Activated CD8-positive, alpha-beta memory T cell treated with anti-CD3 and anti-CD28 coated beads, Interleukin-2, amount 50 U/mL, for 4 hours (primary cell): ENCODE measurements around the gene DDT.
"Not testable (repeated sequence)": the region's sequence is repeated elsewhere in the genome, so short reads cannot be mapped to it uniquely, and the experiment has no call there.

Experiments used
- DNase-seq: peaks from one replicate; pipeline ENCODE4 v3.0.0-alpha.2; 2020

The DDT gene

DNA sequence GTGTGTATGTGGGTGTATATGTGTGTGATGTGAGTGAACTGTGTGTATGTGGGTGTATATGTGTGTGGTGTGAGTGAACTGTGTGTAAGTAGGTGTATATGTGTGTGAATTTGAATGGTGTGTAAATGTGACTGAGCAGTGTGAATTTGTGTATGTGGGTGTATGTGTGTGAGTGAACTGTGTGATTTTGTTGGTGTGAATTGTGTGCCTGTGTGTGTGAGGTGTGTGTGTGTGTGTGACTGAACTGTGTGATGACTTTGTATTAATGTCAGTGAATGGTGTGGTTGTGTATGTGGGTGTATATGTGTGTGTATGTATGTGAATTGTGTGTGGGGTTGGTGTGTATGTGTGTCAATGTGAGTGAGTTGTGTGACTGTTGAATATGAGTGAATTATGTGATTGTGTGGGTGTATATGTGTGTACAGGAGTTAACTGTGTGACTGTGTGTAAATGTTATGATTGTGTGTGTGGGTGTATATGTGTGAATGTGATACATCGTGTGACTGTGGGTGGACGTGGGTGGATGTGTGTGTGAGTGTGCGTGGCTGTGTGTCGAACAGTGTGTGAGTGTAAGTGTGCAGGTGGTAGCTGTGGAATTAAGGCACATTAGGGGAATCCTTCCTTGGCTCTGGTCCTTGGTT, 12.4 kb upstream of the DDT start:
- not testable (repeated sequence) for DNase-seq

DNA sequence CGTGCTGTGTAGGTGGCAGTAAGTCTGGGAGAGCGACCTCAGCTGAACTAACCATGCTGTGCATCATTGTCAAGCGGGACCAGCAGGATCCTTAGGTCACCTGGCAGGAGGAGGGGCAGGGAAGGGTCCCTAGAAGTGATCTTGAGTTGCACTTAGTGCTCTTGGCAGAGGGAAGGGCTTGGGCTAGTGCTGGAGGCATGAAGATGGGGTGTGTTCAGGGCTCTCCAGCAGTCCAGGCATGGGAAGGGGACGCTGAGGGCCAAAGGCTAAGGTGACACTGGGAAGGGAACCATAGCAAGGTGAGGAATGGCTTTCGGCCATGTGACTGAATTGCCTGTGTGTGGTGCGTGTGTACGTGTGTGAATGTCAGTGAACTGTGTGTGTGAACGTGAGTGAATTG, 11.8 kb upstream of the DDT start:
- not testable (repeated sequence) for DNase-seq

DNA sequence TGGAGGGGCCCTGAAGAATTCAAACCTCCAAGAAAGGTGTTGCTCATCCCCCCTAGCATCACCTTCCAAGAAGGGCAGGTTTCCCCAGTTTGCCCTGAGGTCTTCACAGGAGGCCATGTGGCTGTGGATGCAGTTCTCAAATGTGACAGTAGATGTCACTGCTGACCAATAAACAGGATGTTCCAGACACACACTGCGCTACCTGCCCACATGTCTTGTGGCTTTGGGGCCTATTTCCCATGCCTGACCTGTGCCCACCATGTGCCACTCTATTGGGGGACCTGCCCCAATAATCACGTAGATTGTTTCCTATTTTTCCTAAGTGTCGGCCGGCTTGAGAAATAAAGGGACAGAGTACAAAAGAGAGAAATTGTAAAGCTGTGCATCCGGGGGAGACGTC, 10.2 kb upstream of the DDT start:
- DNase-seq, result no peak

DNA sequence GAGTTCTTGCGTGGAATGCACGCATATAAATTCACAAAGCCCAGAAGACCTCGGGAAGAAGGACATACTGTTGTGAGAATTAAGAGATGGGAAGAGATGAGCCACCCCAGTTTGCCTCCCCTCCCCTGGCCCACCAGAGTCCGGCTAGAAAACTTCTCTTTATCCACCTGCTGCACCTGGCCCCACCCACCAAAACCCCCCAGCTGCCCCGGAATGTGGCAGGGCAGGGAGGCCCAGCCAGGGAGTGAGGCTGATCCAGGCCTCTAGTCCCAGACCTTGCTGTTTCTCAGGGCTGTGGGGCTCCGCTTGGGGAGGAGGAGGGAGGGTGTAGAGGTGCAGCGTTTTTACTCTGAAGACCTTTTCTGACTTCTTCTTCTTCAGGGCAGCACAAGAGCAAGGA, 6.3 kb upstream of the DDT start:
- DNase-seq, result not testable (repeated sequence)

DNA sequence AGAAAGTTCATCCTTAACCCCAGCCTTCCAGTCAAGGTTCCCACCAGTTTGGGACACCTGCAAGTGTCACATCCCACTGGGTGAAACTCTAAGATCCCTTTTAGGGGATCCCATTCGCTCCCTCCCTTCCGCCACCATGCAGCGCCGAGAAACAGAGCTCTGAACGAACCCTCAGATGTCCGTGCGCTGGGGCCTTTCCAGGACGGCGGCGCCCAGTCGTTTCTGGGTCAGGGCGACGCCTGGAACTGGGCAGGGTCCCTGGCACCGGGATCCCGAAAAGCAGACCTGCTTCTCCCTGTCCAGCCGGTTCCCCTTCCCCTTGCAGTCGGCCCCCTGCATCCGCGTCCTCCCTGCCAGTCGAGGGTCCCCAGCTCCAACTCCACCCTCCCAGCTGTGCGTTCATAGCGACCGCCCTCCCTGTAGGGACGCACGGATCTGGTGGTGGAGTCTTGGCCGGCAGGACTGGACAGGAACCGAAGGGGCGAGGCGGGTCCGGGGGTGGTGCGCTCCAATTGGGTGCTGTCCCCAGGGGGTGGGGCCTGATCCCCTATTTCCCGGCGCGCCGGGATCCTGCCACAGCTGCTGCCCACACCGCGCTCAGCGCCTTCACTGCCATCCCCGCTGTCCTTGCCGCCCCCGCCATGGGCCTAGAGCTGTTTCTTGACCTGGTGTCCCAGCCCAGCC, 5.5 kb upstream of the DDT start, which contains the start of gene GSTT2:
GSTT2 (plus strand) TSS at position 578 of the 684 bp plus-strand sequence.
- DNase-seq, result not testable (repeated sequence)

DNA sequence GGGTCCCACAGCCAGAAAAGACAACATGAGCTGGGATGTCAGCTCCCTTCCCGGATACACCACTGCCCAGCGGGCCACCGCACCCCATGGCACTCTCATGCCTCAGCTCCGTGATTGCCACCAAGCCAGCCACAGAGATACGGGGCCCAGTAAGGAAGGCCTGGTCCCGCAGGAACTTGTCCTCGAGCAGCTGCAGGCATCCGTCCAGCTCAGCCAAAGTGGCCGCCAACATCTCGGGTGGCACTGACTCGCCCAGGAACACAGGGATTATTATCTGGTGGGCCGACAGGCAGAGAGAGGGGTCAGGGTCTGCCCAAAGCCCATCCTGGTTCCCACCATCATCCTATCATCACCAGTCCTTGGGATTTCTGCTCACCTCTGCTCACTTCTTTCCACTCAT, 3.1 kb upstream of the DDT start:
- not testable (repeated sequence) for DNase-seq

DNA sequence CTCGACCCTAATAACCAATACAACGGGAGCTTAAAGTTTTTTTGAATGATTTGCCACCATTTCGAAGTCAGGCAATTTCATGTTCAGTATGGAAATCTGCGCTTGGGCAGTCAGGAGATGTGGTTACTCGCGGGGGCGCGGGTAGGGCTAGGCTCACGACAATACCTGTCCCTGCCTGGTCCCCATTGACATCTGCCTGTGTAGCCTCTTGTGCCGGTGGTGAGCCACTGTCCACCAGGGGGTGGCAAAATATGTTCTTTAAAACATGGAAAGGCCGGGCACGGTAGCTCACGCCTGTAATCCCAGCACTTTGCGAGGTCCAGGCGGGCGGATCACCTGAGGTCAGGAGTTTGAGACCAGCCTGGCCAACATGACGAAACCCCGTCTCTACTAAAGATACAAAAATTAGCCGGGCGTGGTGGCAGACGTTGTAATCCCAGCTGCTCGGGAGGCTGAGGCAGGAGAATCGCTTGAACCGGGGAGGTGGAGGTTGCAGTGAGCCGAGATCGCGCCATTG, 653 bp upstream of the DDT start:
- not testable (repeated sequence) for DNase-seq

DNA sequence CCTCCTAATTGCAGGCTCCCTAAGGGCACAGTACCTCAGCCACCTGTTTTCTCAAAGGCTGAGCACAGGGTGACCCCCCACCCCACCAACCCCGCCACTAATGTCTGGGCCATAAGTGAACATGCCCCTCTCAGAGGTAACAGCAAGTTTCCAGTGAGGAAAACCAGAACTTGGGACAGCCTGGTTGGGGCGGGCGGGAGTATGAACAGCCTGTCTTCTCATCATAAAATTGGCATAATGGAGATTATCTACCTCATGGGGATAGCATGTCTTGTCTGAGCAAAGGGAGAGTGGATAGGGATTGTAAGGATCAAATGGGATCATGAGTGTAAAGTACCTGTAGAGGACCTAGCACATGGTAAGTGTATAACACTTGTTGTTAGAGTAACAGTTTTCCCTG, 2.3 kb downstream of the DDT start:
- not testable (repeated sequence) for DNase-seq

DNA sequence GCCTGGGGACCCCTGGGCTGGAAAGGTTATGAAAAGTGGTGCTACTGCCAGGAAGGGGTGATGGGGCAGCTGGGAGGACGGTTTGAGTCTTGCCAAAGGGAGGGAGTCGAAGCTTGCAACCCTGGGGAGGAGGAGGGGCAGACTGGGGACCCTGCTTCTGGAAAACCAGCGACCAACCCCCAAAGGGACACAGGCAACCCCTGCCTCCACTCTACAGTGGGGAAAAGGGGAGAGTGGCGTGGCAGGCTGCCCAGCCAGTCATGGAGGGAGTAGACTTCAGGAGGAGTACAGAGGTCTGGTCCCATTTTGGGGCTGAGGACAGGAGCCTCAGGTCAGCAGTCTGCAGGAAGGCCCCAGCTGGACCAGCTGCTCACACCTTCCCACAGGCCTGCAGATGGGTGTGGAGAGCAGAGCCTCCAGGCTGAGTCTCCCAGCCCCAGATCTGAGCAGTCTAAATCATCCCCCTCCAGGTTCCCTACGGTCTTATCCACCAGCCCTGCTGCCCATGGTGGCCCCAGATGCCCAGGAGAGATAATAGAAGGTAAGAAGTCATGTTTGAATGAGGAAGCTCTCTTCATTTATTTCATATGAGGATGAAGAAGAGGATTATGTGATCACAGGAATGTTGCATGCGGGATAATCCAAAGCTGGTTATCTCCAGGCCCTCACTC, 3.3 kb downstream of the DDT start:
- DNase-seq, result no peak

DNA sequence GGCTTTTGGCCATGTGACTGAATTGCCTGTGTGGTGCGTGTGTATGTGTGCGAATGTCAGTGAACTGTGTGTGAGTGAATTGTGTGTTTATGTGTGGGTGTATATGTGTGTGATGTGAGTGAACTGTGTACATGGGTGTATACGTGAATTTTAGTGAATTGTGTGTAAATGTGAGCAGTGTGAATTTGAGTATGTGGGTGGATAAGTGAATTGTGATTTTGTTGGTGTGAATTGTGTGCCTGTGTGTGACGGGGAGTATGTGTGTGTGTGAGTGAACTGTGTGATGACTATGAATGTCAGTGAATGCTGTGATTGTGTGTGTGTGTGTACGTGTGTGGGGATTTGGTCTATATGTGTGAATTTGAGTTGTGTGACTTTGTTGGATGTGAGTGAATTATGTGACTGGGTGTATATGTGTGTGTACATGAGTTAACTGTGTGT, 4.0 kb downstream of the DDT start:
- no peak for DNase-seq

DNA sequence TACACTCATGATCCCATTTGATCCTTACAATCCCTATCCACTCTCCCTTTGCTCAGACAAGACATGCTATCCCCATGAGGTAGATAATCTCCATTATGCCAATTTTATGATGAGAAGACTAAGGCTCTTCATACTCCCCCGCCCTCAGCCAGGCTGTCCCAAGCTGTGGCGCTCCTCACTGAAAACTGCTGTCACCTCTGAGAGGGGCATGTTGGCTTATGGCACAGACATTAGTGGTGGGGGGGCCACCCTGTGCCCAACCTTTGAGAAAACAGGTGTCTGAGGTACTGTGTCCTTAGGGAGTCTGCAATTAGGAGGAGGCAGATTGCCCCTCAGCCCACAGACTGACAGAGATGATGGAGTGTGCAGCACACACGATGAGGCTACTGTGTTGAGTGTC, 5.2 kb downstream of the DDT start:
- DNase-seq, result no peak

DNA sequence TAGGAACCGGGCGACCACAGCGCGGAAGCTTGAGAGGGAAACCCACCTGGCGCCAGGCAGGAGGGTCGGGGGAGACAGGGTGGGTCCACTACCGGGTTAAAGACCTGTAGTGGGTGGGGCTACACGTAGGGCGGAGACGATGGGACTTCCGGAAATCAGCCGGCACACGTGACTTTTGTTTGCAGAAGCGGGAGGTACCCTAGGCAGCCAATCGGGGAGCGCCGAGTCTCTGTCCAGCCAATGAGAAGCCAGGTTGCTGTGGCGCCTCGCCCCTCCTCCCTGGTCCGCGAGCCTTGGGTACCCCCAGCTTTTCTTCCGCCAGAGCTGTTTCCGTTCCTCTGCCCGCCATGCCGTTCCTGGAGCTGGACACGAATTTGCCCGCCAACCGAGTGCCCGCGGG, 7.7 kb downstream of the DDT start, which contains the start of gene DDTL:
DDTL (plus strand) TSS at position 321 of the 400 bp plus-strand sequence; CDS start at position 348, 27 bp downstream.
- not testable (repeated sequence) for DNase-seq

DNA sequence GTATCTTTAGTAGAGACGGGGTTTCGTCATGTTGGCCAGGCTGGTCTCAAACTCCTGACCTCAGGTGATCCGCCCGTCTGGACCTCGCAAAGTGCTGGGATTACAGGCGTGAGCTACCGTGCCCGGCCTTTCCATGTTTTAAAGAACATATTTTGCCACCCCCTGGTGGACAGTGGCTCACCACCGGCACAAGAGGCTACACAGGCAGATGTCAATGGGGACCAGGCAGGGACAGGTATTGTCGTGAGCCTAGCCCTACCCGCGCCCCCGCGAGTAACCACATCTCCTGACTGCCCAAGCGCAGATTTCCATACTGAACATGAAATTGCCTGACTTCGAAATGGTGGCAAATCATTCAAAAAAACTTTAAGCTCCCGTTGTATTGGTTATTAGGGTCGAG, 8.1 kb downstream of the DDT start:
- DNase-seq, result not testable (repeated sequence)

DNA sequence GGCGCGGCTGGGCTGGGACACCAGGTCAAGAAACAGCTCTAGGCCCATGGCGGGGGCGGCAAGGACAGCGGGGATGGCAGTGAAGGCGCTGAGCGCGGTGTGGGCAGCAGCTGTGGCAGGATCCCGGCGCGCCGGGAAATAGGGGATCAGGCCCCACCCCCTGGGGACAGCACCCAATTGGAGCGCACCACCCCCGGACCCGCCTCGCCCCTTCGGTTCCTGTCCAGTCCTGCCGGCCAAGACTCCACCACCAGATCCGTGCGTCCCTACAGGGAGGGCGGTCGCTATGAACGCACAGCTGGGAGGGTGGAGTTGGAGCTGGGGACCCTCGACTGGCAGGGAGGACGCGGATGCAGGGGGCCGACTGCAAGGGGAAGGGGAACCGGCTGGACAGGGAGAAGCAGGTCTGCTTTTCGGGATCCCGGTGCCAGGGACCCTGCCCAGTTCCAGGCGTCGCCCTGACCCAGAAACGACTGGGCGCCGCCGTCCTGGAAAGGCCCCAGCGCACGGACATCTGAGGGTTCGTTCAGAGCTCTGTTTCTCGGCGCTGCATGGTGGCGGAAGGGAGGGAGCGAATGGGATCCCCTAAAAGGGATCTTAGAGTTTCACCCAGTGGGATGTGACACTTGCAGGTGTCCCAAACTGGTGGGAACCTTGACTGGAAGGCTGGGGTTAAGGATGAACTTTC, 13.0 kb downstream of the DDT start, which contains the start of gene GSTT2B:
GSTT2B (minus strand) TSS at position 112 of the 688 bp plus-strand sequence; CDS start at position 48, 64 bp downstream.
- DNase-seq, result not testable (repeated sequence)

DNA sequence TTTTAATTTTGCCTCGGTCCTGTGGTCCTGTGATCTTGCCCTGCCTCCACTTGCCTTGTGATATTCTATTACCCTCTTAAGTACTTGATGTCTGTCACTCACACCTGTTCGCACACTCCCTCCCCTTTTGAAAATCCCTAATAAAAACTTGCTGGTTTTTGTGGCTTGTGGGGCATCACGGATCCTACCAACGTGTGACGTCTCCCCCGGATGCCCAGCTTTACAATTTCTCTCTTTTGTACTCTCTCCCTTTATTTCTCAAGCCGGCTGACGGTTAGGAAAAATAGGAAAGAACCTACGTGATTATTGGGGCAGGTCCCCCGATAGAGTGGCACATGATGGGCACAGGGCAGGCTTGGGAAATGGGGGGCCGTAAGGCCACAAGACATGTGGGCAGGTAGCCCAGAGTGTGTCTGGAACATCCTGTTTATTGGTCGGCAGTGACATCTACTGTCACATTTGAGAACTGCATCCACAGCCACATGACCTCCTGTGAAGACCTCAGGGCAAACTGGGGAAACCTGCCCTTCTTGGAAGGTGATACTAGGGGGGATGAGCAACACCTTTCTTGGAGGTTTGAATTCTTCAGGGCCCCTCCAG, 17.8 kb downstream of the DDT start:
- peak; percentile 73 for DNase-seq

DNA sequence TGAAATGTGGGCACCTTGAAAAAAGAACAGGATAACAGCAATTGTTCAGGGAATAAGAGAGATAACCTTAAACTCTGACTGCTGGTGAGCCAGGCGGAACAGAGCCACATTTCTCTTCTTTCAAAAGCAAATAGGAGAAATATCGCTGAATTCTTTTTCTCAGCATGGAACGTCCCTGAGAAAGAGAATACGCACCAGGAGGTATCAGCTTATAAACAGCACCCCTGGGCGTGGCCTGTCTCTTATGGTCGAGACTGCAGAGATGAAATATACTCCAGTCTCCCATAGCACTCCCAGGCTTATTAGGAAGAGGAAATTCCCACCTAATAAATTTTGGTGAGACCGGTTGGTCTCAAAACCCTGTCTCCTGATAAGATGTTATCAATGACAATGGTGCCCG, 18.4 kb downstream of the DDT start:
- DNase-seq, result not testable (repeated sequence)

DNA sequence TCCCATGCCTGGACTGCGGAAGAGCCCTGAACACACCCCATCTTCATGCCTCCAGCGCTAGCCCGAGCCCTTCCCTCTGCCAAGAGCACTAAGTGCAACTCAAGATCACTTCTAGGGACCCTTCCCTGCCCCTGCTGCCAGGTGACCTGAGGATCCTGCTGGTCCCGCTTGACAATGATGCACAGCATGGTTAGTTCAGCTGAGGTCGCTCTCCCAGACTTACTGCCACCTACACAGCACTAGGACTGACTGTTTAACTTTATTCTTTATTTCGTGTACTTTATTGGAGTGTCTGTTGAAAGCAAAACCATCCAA, 19.3 kb downstream of the DDT start:
- not testable (repeated sequence) for DNase-seq

DNA sequence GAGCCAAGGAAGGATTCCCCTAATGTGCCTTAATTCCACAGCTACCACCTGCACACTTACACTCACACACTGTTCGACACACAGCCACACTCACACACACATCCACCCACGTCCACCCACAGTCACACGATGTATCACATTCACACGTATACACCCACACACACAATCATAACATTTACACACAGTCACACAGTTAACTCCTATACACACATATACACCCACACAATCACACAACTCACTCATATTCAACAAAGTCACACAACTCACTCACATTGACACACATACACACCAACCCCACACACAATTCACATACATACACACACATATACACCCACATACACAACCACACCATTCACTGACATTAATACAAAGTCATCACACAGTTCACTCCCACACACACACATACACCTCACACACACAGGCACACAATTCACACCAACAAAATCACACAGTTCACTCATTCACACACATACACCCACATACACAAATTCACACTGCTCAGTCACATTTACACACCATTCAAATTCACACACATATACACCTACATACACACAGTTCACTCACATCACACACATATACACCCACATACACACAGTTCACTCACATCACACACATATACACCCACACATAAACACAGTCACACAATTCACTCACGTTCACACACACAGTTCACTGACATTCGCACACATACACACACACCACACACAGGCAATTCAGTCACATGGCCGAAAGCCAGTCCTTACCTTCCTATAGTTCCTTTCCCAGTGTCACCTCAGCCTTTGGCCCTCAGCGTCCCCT, 19.8 kb downstream of the DDT start:
- not testable (repeated sequence) for DNase-seq

DNA sequence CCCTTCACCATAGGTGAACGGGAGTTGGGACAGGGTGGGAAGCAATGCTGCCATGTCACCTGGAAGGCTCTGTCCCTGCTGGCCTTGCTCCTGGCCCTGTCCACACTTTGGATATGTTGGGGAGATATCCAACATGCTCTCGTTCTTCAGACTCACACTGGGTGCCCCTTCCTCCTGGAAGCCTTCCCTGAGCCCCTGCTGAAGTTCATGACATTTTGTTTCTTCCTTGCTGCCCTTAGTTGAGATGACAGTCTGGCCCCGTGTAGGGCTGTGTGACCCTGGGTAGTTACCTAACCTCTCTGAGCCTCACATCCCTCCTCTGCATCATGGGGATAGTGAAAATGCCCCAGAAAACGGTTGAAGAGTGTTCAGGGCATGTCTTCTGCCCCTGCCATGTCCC, 20.8 kb downstream of the DDT start:
- not testable (repeated sequence) for DNase-seq

DNA sequence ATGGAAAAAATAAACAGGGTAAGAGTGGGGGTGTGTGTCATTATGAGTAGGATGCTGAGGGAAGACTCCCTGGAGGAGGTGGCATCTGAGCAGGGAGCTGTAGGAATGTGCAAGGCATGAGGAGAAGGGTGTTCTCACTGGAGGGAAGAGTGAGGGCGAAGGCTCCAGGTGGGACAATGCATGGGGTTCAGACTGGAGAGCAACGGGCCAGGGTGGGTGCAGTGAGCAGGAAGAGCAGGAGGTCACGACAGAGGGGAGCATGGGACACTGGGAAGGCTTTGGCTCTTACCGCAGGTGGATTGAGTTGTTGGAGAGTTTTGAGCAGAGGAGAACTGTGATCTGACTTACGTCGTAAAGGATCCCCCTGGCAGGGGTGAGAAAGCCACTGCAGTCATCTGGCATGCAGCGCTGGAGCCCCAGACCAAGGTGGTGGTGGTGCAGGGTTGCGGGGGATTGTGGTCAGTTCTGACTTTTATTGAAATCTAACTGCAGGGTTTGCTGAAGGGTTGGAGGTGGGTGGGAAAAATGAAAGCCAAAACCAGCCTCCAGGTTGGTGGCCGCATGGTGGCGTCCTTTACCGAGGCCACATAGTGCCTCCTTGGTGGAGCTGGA, 21.3 kb downstream of the DDT start:
- not testable (repeated sequence) for DNase-seq

DNA sequence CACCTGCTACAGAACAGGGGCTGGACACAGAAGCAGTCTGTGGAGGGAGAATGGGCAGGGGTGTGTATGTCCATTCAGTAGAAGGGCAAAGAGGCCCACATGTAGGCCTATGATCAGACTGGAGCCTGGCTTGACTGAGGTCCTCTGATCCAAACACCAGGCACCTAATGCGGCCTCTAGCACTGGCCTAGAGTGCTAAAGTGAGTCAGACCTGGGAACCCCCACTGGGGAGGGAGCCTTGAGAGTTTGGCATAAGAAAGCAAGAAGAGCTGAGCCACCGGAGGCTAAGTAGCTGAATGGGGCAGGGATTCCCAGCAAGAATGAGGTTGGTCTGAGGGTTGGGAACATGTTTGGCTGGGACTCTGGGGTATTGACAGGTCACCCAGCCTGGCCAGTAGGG, 22.9 kb downstream of the DDT start:
- not testable (repeated sequence) for DNase-seq
